Activated naive CD4-positive, alpha-beta T cell treated with anti-CD3 and anti-CD28 coated beads, Interleukin-2, amount 50 U/mL, for 24 hours (primary cell): Measurements from ENCODE around the gene AADACL4.
A peak's percentile ranks its signal among the peaks of the same experiment; 100 is the strongest.

ENCODE experiments used
- H3K27ac Mint-ChIP-seq: one replicate; pipeline ENCODE4 v1.8.0; 2021; ENCODE audit warnings: mild to moderate bottlenecking, mixed read lengths
- H3K27me3 Mint-ChIP-seq: one replicate; pipeline ENCODE4 v1.8.0; 2021; ENCODE audit warnings: mixed read lengths
- H3K36me3 Mint-ChIP-seq: one replicate; pipeline ENCODE4 v1.8.0; 2021; ENCODE audit warnings: mixed read lengths
- H3K4me1 Mint-ChIP-seq: one replicate; pipeline ENCODE4 v1.8.0; 2021; ENCODE audit warnings: mixed read lengths
- H3K4me3 Mint-ChIP-seq: one replicate; pipeline ENCODE4 v1.8.0; 2021; ENCODE audit warnings: mild to moderate bottlenecking, mixed read lengths
- H3K9me3 Mint-ChIP-seq: one replicate; pipeline ENCODE4 v1.8.0; 2021; ENCODE audit warnings: mixed read lengths

AADACL4 gene

GRCh38 chr1:12643785-12644184 is at the start of gene AADACL4:
Gene AADACL4 (plus strand): TSS chr1:12644085. CDS start chr1:12644547, 462 bp downstream.
- H3K27ac Mint-ChIP-seq = no peak within 1 kb of the TSS
- H3K27me3 Mint-ChIP-seq = no peaks in the 10 kb centered on the region
- no peaks in the 10 kb centered on the region for H3K4me1 Mint-ChIP-seq
- no peaks in the 10 kb centered on the region for H3K36me3 Mint-ChIP-seq
- peaks cover 12% of the 10 kb centered on the region for H3K9me3 Mint-ChIP-seq
- no peak within 1 kb of the TSS for H3K4me3 Mint-ChIP-seq

GRCh38 chr1:12594490-12594889 is 49.4 kb upstream of the AADACL4 start:
- no peaks in the 10 kb centered on the region for H3K9me3 Mint-ChIP-seq
- no peaks in the 10 kb centered on the region for H3K27me3 Mint-ChIP-seq
- H3K4me3 Mint-ChIP-seq = peak overlapping the region; percentile 84
- H3K36me3 Mint-ChIP-seq = peaks cover 2% of the 10 kb centered on the region
- peak overlapping the region; percentile 88 for H3K27ac Mint-ChIP-seq
- peaks cover 51% of the 10 kb centered on the region for H3K4me1 Mint-ChIP-seq

GRCh38 chr1:12594966-12595756 is 48.7 kb upstream of the AADACL4 start:
- Mint-ChIP-seq H3K27me3 (no peaks in the 10 kb centered on the region), H3K27ac (peak overlapping the region; percentile 88), H3K36me3 (peaks cover 2% of the 10 kb centered on the region)

GRCh38 chr1:12595757-12596006 is 48.2 kb upstream of the AADACL4 start:
- peak overlapping the region; percentile 44 for H3K4me3 Mint-ChIP-seq
- peaks cover 2% of the 10 kb centered on the region for H3K36me3 Mint-ChIP-seq
- H3K4me1 Mint-ChIP-seq = peaks cover 63% of the 10 kb centered on the region
- H3K27me3 Mint-ChIP-seq = no peaks in the 10 kb centered on the region
- H3K9me3 Mint-ChIP-seq = no peaks in the 10 kb centered on the region
- no peak overlapping the region for H3K27ac Mint-ChIP-seq

More at GRCh38 chr1:12594966-12595756, 48.7 kb upstream of the AADACL4 start:
- H3K4me1 Mint-ChIP-seq = peaks cover 58% of the 10 kb centered on the region
- peak overlapping the region; percentile 84 for H3K4me3 Mint-ChIP-seq
- no peaks in the 10 kb centered on the region for H3K9me3 Mint-ChIP-seq

- Mint-ChIP-seq H3K27me3 (no peaks in the 10 kb centered on the region), H3K27ac (no peak overlapping the region), H3K4me3 (peak overlapping the region; percentile 44), H3K9me3 (no peaks in the 10 kb centered on the region), H3K4me1 (peaks cover 69% of the 10 kb centered on the region), H3K36me3 (peaks cover 2% of the 10 kb centered on the region)
These were observed 47.7 kb upstream of the AADACL4 start for GRCh38 chr1:12596007-12596821.

- H3K36me3 Mint-ChIP-seq = no peaks in the 10 kb centered on the region
- no peaks in the 10 kb centered on the region for H3K27me3 Mint-ChIP-seq
- no peaks in the 10 kb centered on the region for H3K9me3 Mint-ChIP-seq
- no peak overlapping the region for H3K27ac Mint-ChIP-seq
- peak overlapping the region; percentile 23 for H3K4me3 Mint-ChIP-seq
- H3K4me1 Mint-ChIP-seq = peaks cover 76% of the 10 kb centered on the region
These were observed 46.1 kb upstream of the AADACL4 start for GRCh38 chr1:12597792-12598191.

- H3K36me3 Mint-ChIP-seq = peaks cover 2% of the 10 kb centered on the region
- peaks cover 79% of the 10 kb centered on the region for H3K4me1 Mint-ChIP-seq
- no peak overlapping the region for H3K27ac Mint-ChIP-seq
- no peaks in the 10 kb centered on the region for H3K27me3 Mint-ChIP-seq
- H3K9me3 Mint-ChIP-seq = no peaks in the 10 kb centered on the region
- H3K4me3 Mint-ChIP-seq = no peak overlapping the region
These were observed 44.9 kb upstream of the AADACL4 start for GRCh38 chr1:12598974-12599373.

GRCh38 chr1:12599657-12600056 is 44.2 kb upstream of the AADACL4 start:
- Mint-ChIP-seq H3K27me3 (no peaks in the 10 kb centered on the region), H3K9me3 (no peaks in the 10 kb centered on the region), H3K4me1 (peaks cover 79% of the 10 kb centered on the region), H3K27ac (no peak overlapping the region), H3K36me3 (peaks cover 6% of the 10 kb centered on the region), H3K4me3 (no peak overlapping the region)

DNA sequence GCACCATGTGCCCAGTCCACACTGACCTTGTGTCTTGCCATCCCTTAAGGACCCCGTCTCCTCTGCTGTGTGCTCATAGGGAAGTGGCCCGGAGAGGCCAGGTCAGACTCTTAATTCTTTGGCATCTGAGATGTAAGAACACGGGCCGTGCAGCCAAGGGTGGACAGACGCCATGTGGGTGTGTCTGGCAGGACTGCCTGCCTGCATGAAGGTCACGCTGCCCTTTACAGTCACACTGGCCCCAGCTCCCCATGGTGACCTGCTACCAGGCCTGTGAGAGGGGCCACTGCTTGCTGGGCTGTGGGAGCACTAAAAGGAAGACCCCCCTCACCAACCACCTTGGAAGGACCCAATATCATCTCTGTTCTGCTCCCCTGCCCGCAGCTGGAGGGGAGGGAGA is 43.5 kb upstream of the AADACL4 start:
- H3K4me1 Mint-ChIP-seq = peaks cover 82% of the 10 kb centered on the region
- H3K36me3 Mint-ChIP-seq = peaks cover 6% of the 10 kb centered on the region
- H3K9me3 Mint-ChIP-seq = no peaks in the 10 kb centered on the region
- H3K4me3 Mint-ChIP-seq = no peak overlapping the region
- H3K27me3 Mint-ChIP-seq = no peaks in the 10 kb centered on the region
- H3K27ac Mint-ChIP-seq = peak overlapping the region; percentile 71

GRCh38 chr1:12600880-12601633 is 42.8 kb upstream of the AADACL4 start:
- H3K4me1 Mint-ChIP-seq = peaks cover 86% of the 10 kb centered on the region
- no peak overlapping the region for H3K4me3 Mint-ChIP-seq
- H3K9me3 Mint-ChIP-seq = no peaks in the 10 kb centered on the region
- H3K36me3 Mint-ChIP-seq = peaks cover 8% of the 10 kb centered on the region
- H3K27me3 Mint-ChIP-seq = no peaks in the 10 kb centered on the region
- H3K27ac Mint-ChIP-seq = peak overlapping the region; percentile 79

DNA sequence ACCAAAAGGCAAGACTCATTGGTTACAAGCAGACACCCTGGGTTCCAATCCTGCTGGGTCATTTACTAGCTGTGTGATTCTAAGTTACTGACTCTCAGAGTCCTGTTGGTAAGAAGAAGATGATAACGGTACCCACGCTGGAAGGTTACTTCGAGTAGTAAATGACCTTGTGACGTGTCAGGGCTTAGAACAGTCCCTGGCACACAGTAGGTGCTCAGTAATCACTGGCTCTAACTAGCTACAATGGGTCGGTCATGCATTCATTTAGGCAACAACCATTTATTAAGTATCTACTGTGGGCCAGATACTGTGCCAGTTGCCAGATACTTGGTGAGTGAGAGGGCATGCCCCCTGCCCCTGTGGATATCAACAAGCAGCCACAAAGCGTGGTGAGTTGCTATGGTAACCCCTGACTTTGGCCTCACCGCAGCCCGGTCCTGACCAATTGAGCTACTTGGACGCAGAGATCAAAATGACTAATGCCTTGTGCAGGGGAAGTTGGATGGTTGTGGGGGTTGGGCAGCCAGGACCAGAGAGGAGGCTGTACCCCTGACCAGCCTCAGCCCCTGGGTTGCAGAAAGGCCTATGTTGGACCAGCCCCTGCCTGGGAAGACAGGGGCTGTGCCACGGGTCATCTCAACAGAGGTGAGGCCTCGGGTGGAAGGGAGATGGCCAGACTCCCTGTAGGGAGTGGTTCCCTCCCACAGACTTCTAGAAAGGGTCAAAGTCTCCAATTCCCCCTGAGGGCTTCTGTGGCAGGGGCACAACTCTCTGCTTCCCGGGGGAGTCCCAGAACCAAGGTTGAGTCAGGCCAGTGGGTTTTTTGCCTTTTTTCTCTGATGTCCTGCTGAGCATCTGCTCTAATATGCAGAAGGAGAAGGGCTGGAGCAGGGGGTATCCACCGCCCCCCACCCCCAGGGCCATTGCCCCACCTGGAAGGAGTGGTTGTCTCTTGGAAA is 41.9 kb upstream of the AADACL4 start:
- H3K4me3 Mint-ChIP-seq = no peak overlapping the region
- H3K4me1 Mint-ChIP-seq = peaks cover 83% of the 10 kb centered on the region
- no peak overlapping the region for H3K27ac Mint-ChIP-seq

GRCh38 chr1:12602659-12603024 is 41.2 kb upstream of the AADACL4 start:
- Mint-ChIP-seq H3K4me1 (peaks cover 82% of the 10 kb centered on the region), H3K36me3 (peaks cover 16% of the 10 kb centered on the region), H3K9me3 (no peaks in the 10 kb centered on the region), H3K4me3 (no peak overlapping the region), H3K27me3 (no peaks in the 10 kb centered on the region), H3K27ac (no peak overlapping the region)

More for the DNA sequence above, 41.9 kb upstream of the AADACL4 start:
- Mint-ChIP-seq H3K9me3 (no peaks in the 10 kb centered on the region), H3K36me3 (peaks cover 11% of the 10 kb centered on the region), H3K27me3 (no peaks in the 10 kb centered on the region)

- Mint-ChIP-seq H3K9me3 (no peaks in the 10 kb centered on the region), H3K27ac (no peak overlapping the region), H3K27me3 (no peaks in the 10 kb centered on the region), H3K4me1 (peaks cover 82% of the 10 kb centered on the region), H3K36me3 (peaks cover 16% of the 10 kb centered on the region), H3K4me3 (peak overlapping the region; percentile 80)
These were observed 40.7 kb upstream of the AADACL4 start for GRCh38 chr1:12603224-12603623.

GRCh38 chr1:12604114-12604874 is 39.6 kb upstream of the AADACL4 start:
- no peaks in the 10 kb centered on the region for H3K27me3 Mint-ChIP-seq
- peaks cover 21% of the 10 kb centered on the region for H3K36me3 Mint-ChIP-seq
- H3K4me3 Mint-ChIP-seq = peak overlapping the region; percentile 80
- H3K9me3 Mint-ChIP-seq = no peaks in the 10 kb centered on the region
- peaks cover 81% of the 10 kb centered on the region for H3K4me1 Mint-ChIP-seq
- H3K27ac Mint-ChIP-seq = peak overlapping the region; percentile 94
